ENCODE measurements around the gene MARK1.

- TF ChIP-seq POLR2A (IDR thresholded peaks at IDR 0.05) (peak; percentile 51), CTCF (IDR thresholded peaks at IDR 0.05) (peak; percentile 90 to 98 (median 94)), POLR2AphosphoS5 (IDR thresholded peaks at IDR 0.05) (peak; percentile 61)
These were observed 162.5 kb downstream of the MARK1 start, which contains the start of gene C1orf115 for GRCh38 chr1:220690140-220691052.

All from prostate gland (tissue), 2 donors.